Suppressor macrophage treated with lipopolysaccharide for 4 hours (primary cell): ENCODE data around the gene HLCS.

Experiments
- DNase-seq: peaks from one replicate; pipeline ENCODE4 v3.0.0-alpha.2; 2020

HLCS gene

DNA sequence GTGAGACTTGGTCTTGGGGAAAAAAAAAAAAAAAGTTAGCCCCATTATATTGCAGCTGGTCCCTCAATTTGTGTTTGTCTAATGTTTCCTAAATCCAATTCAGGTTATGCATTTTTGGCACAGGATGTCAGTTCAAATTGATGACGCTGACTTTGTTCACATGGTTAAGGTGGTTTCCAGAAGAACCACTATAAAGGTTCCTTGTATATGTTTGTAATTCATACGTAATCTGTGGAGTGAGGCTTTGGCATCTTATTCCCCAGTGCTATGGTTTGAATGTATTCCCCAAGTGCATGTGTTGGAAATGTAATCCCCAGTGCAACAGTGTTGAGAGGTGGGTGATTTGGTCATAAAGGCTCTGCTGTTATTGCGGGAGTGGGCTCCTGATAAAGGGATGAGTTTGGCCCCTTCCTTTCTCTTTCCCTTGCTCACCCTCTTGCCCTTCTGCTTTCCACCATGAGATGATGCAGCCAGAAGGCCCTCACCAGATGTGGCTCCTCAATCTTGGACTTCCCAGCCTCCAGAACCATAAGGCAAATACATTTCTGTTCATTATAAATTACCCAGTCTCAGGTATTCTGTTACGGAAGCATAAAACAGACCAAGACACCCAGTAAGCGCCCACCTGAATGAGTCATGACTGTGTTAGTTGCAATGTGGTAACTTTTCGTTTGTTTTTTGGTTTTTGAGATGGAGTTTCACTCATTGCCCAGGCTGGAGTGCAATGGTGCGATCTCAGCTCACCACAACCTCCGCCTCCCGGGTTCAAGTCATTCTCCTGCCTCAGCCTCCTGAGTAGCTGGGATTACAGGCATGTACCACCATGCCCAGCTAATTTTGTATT, 19.5 kb upstream of the HLCS start:
- no peak for DNase-seq

DNA sequence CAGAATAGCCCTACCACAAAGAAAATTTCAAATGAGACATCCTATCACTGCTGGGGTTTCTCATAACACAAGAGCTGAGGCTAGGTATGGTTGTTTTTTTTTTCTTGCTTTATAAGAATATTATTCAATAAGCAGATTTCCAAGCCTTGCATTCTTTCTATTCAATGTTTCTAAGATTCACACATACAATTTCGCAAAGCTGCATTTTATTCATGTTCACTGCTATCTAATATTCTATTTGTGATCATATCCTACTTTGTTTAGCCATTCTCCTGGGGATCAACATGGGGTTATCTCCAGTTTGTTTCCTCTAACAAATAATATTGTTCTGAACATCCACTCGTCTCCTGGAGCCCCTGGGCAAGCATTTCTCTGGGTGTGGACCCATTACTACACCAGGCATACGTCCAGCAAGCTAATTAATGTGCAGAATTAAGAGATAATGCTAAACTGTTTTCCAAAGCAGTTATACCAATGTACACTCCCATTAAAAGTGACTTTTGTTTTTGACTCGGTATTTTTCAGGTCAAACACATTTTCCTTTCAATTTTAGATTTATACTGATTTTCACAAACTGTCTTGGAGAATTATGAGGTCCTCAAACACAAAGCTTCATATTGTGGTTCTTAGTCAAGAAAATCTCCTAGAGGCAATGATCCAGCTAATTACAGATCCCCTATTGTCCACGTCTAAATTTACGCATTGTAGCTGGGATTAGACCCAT, 15.7 kb upstream of the HLCS start:
- DNase-seq: no peak

DNA sequence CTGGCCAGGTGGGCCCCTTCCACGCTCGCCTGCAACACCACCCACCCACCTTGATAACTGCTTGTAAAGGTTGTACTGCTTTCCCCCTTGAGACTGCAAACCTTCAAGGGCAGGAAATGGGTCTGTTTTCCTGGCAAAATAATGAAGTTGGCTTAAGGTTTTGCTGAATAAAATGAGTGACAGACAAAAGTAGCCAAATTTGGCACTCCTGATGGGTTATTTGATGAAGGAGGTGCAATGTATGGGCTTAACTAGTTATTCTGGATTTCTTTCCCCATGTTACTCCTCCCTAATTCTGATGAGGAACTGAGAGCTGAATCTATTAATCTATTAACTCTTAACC, 14.6 kb upstream of the HLCS start:
- no peak for DNase-seq

DNA sequence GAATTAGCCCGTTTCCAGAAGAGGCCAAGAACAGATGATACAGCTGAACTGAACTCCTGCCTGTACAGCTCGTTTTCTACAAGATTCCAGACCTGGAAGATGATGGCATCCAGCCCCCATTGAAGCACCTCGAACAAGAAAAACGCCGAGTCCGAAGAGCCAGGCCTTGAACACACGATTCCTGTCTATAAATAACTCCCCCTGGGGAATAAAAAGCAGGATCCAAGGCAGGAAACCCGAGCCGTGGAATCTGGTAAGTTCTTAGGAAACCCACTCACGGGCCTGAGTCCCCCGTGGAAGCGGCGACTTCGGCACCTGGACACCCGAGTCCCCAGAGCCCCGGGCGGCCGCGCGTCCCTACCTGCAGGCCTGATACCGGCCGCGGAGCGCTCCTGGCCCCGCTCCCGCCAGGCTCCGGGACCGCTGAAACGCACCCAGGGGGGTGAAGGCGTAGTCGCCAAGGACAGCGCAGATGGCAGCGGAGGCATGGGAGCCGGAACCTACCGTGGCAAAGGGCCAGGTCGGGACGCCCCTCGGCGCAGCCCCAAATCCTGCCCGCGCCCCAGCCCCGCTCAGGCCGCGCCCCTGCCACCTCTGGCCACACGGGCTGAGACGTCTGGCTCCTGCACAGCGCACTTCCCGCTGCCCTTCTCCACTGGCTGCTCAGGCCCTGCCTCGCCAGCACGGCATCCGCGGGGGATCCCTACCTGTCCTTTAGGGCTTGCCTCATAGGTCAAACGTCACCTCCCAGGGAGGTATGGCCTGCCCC, 14.0 kb upstream of the HLCS start:
- no peak for DNase-seq

DNA sequence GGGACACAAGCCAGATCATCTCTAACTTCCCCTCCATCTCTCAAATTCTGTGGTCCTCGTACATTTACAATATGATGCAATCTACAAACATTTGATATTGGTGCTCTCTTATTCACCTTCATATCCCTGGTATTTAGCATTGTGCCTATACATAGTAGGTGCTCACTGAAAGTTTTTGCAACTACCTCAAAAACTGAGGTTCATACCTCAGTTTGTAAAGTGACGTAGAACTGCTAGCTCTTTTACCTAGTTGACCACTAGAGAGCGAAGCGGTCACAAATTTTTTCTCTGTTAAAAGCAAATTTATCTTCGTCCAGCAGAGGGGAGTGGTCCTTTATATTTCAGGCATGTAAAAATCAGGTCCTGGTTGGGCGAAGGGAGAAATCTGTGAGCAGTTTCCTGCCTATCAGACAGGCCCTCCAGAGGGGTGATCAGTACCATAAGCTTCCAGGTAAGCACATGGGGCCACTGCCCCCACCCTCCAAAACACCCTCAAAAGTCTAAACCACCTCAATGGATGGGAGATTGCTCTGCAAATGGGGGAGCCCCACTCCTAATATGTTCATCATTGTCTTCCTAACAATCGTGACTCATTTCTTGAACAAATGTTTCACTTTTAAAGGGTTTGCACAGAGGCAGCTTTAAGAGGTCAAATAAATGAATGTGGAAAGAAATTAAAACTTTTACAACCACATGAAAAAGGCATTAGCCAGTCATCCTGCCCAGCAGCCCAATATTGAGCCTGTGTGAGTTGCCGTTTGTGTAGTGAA, 10.6 kb upstream of the HLCS start:
- DNase-seq: peak; percentile 48

DNA sequence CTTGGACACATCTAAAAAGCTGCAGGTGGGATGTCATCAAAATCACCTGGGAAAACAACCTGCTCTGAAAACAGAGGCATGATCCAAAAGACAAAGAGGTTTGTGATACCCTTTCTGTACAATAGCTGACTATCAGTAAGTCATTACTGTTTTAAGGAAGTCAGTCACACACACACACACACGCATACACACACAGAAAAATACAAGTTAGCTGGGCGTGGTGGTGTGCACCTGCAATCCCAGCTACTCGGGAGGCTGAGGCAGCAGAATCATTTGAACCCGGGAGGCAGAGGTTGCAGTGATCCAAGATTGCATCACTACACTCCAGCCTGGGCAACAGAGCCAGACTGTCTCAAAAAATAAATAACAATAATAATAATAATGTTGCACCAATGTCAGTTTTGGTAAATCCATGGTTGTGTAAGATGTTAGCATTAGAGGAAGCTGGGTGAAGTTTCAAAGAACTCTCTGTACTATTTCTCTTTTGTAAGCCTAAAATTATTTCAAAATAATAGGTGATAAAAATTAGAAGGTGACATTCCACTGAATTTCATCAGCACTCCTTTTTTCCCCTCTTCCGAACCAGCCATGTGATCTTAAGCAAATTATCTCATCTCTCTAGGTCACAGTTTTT, 9.9 kb upstream of the HLCS start:
- no peak for DNase-seq

DNA sequence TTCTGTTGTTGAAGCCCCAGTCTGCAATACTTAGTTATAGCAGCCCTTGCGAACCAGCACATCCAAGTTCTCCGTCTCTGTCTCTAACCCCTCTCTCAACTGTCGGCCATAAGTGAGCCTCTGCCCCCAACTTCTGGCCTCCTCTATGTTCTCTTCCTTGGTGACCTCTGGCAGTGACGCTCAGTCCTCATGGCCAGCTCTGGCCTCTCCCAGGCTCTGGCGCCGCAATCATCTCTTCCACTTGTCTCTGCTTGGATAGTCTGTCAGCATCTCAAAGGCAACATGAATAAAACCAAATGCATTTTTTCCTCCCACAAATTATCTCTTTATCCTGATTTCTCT, 8.4 kb upstream of the HLCS start:
- DNase-seq: no peak

DNA sequence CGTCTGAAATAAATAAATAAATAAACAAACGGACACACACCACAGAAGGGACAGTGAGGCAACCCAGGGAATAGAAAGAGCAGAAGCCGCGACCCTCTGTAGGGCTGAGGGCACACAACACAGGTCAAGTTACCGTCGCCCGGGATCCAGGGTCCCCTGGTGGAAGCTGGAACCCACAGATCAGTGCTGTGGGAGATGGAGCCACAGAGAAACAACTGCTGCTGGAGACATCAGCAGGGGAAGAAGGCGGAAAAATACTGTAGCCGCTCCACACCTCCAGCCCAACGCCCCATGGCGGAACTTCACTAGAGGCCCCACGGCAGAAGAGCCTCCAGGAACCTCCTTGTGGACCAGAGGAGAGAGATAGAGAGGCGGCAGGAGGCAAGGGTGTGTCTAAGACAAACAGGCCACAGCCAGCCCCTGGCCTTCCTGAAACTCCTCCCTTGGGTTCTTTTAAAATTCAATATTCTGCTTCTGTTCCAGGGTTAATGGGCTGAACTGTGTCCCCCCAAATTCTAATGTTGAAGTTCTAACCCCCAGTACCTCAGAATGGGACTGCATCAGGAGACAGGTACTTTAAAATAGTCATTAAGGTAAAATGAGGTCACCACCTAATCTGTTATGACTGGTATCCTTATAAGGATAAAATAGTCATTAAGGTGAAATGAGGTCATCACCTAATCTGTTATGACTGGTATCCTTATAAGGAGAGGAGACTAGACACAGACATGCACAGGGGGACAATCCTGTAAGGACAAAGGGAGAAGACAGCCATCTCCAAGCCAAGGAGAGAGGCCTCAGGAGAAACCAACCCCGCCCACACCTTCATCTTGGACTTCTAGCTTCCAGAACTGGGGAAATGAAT, 7.7 kb upstream of the HLCS start:
- no peak for DNase-seq

DNA sequence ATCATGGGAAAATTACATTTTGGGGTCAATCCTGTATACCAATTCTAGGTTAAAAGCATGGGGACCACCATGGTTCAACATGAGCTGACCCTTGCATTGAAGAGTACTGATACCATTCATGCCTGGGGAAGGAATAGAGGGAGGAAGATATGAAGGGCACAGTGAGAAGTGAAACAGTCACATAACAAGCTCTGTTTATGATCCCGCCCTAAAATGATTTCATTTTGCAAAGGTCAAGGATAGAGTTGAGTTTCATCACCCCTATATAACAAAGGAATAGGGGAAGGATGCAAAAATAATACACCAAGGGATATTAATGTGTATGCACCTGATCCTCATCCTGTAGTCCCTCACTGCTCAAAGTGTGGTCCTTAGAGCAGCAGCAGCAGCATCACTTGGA, 2.5 kb upstream of the HLCS start:
- peak; percentile 64 for DNase-seq

DNA sequence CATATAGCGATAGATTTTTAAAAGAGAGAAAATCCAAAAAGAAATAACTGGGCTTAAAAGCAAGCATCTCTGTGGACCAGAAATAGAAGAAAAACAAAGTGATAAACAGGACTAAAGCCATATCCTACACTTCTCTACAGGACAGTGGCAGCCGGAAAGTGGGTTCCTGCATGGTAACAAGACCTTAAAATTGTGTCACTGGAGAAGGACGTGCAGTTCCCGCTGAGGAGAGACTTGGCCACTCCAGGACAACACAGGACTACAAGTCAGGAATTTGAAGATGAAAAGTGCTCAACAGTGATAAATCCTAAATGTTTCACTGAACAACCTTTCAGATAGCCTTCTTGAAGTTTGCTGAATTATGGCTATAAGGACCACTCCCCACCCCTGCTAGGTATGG, 1.9 kb upstream of the HLCS start:
- no peak for DNase-seq

DNA sequence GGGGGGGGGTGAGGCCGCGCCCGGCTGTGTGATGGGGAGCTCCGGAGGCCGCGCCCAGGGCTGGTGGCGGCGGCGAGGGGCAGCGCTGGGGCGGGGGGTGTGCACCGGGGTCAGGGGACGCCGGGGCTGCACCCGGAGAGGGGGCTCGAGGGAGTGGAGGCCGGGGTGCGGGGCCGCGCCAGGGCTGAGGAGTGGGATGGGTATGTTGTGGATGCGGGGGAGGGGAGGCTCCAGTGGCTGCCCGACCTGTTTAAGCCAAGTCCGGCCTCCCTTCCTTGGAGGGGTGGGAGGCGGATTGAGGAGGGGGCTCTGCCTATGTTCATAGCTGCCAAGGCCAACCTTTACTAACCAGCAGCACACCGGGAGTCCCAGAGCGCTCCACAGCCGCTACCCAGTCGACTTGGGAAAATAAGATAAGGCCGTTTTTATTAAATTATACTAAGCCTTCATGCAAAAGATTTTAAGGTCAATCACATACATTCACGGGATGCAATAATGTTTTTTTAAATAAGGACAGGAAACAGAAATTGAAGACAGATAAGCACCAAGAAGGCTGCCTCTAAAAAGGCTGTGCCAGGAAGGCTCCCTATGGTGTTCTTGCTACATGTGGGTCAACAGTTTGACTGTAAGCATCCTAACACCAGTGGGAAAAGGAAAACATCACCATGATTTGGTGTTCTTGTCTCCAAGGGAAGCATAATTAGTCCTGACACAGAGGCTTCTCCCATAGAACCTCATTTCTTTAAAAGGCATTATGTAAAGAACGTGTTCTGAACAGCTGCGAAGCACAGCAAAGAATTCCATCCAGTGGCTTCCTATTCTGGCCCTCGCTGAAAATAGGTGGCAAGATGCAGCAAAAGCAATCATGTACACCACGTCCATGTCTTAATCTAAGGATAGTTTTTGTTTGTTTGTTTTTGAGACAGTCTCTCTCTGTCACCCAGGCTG, 626 bp upstream of the HLCS start:
- DNase-seq: no peak

DNA sequence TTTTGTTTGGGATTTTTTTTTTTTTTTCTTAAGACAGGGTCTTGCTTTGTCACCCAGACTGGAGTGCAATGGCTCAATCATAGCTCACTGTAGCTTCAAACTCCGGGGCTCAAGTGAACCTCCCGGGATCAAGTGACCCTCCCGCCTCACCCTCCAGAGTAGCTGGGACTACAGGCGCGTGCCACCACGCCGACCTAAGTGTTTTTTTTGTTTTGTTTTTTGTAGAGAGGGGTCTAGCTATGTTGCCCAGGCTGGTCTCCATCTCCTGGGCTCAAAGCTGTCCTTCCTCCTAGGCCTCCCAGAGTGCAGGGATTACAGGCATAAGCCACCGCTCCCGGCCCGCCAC, 776 bp downstream of the HLCS start:
- no peak for DNase-seq

DNA sequence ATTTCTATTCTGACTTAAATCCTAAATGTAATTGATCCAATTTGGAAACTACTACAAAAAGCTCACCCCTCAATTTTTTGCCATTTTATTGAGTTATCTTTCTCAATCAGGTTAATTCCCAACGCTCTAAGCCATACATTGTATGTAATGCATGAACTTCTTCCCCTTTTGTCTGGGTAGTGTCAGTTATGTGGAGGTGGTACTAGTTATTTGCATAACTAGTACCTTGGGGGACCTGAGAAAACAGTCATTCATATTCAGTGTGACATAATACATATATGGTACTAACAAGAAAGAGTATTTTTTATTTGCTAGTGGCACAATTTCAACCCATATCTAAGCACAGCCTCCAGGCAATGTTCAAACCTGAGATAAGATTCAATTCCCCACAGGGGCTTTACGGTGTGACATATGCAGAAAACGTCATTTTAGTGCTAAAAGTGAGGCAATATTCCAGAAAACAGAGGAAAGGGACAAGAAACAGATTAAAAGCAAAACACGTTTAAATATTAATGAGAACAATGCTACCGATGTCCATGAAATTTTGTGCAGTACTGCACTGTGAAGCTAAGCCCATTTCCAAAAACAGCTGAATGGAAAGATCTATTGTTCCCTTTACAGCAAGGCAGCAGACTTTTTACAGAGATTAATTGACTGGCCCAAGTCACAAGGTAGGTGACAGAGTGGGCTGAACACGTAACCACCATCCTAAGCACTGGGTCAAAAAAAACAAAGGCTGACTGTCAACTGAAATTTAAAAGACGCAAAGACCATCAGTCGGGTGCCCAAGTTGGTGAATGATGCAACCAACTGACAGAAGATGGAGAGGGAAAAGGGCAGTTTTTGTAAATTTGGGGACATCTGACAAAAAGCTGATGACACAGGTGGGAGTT, 1.4 kb downstream of the HLCS start:
- DNase-seq: peak; percentile 14

DNA sequence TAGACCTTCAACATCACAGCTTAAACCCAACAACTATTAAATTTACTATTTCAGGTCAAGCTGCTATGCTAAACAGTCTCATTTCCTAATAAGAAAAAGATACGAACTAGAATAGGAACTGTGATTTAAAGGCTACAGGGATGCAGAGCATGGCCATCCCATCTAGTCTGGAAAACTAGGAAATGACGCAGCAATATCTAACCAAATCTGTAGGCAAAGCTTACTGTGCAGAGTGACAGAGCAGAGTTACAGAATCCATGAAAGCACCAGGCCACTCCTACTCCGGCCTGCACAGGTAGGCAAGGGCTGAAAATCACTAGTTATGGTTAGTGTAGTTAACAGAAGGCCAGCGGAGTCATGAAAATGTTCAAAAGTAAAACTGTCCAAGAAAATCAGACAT, 2.1 kb downstream of the HLCS start:
- DNase-seq: no peak

DNA sequence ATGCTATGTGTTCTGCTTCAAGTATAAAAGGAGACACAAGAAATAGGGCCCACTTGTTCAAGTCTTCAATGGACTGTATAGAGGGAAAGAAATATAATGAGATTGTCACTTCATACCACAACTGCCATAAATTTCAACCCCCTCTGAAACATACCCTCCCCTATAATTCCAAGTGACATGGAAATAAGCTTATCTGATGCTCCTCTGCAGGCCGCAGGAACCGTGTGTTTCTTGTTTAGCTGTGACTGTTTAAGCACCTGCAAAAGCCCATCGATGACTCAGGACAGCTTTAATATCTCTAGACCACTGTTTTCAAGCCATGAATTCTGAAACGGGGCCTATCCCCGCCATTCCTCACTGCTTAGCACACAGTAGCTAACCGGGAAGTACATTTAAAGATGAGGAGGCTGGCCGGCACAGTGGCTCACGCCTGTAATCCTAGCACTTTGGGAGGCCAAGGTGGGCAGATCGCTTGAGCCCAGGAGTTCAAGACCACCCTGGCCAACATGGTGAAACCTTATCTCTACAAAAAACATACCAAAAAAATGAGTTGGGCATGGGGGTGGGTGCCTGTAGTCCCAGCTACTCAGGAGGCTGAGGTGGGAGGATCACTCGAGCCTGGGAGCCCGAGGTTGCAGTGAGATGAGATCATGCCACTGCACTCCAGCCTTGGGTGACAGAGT, 4.2 kb downstream of the HLCS start:
- no peak for DNase-seq

DNA sequence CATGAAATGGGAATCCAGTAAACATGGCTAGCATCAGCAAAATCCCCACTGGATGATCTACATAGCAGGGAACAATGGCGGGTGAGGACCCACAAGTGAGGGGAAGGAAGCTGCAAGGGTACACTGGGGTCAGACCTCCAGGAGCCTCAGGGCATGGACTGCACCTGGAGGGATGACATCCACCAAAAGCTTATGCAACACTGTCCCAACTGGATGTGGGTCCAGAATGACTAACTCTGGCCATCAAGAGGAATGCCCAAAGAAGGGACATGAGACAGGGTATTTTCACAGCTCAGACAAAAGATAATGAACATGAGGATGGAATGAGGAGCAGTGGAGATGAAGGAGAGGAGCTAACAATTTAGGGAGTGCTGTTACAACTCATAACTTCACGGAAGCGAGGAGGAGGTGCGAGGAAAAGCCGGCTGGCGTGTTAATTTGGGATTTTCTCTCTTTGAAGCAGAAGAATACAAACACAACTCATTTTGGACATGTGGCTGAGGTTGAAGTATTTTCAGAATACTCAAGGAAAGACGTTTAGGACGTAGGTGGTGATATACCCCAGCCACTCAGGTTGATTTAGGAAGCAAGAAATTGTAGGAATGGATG, 5.7 kb downstream of the HLCS start:
- DNase-seq: no peak

DNA sequence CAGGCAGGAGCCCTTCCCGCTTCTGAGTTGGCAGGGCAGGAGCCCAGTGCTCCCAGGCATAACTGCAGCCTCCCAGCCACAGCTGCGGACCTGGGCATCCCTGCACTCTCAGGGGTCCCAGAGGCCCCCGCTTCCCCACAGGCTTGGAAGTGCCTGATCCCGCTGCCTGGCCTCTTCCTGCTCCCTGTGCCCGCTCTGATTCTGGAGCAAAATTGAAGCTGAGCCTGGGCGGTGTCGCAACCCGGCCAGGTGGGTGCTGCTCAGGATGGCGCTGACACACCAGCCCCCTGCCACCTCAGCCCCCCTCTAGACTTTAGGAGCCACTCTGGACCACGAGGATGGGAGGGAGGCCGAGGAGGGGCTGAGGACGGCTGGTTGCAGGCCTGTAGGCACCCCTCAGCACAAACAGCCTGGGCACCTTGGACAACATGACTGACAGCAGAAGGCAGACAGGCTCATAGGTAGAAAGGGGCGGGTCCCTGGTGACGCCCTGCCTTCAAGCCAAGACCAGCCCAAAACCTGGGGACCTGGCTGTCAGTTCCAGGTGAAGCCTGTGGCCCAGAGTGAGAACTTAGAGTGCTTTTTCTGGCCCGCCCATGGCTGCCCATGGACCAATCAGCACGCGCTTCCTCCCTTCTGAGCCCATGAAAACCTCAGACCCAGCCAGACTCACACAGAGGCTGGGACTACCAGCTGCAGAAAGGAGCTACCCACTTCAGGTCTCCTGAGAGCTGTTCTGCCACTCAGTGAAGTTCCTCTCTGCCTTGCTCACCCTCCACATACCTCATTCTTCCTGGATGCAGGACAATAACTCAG, 7.2 kb downstream of the HLCS start:
- no peak for DNase-seq

DNA sequence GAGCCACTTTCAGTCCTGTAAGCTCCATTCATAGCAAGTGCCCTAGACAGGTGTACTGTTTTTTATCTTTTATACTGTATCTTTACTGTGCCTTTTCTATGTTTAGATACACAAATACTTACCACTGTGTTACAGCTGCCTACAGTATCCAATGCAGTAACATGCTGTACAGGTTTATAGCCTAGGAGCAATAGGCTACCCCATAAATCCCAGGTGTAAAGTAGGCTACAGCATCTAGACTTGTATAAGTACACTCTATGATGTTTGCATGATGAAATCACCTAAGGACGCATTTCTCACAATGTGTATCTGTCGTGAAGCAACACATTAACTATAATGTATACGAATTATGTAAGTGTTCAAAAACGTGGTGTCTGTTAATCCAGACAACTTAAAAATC, 10.7 kb downstream of the HLCS start:
- DNase-seq: no peak
